Umbilical cord (tissue), 2 donors: Measurements from ENCODE around the gene AP2M1. TPM values are rescaled to one million over a fixed set of nuclear protein-coding genes. Genes with fewer than 3 reads are reported as not detected.
A peak's percentile ranks its signal among the peaks of the same experiment; 100 is the strongest.
"Not testable (repeated sequence)": the region's sequence is repeated elsewhere in the genome, so short reads cannot be mapped to it uniquely, and the experiment has no call there.

Experiments
- DNase-seq: peaks from one replicate; pipeline ENCODE4 v3.0.0-alpha.2; 2015; ENCODE audit warnings: low spot score
- total RNA-seq: library from RNA; depleted of rRNA; stranded (reverse); fragments of >200 nt; gene quantifications from one replicate; pipeline ENCODE4 v1.2.3, GENCODE V29; 2014; ENCODE audit warnings: low replicate concordance; ENCODE audit not compliant: insufficient read depth

AP2M1 gene
- 287 TPM for total RNA-seq

GRCh38 chr3:184174646-184175492 is at the start of gene AP2M1:
TSS of gene AP2M1 (plus strand) at chr3:184174855. CDS start at chr3:184176994, 2,139 bp downstream.
- peak; percentile 100 for DNase-seq

- no peak for DNase-seq
These were observed 48.6 kb upstream of the AP2M1 start for GRCh38 chr3:184126006-184126405.

- no peak for DNase-seq
These were observed 45.6 kb upstream of the AP2M1 start for GRCh38 chr3:184129012-184129411.

GRCh38 chr3:184132945-184133344 is 41.7 kb upstream of the AP2M1 start:
- DNase-seq = no peak

GRCh38 chr3:184133840-184134745 is 40.6 kb upstream of the AP2M1 start:
- peak; percentile 95 for DNase-seq

GRCh38 chr3:184134746-184135148 is 39.9 kb upstream of the AP2M1 start:
- DNase-seq = no peak

- peak; percentile 97 for DNase-seq
These were observed 39.3 kb upstream of the AP2M1 start, which contains the start of gene EIF2B5 for GRCh38 chr3:184135149-184135910. TSS of gene EIF2B5 (plus strand) at chr3:184135358. CDS start at chr3:184135386, 28 bp downstream.

GRCh38 chr3:184135911-184136260 is 38.8 kb upstream of the AP2M1 start:
- DNase-seq = no peak

- no peak for DNase-seq
These were observed 34.2 kb upstream of the AP2M1 start for GRCh38 chr3:184140436-184140835.

GRCh38 chr3:184142199-184142598 is 32.5 kb upstream of the AP2M1 start:
- no peak for DNase-seq

- no peak for DNase-seq
These were observed 31.3 kb upstream of the AP2M1 start for GRCh38 chr3:184143327-184143726.

- DNase-seq = no peak
These were observed 30.1 kb upstream of the AP2M1 start for GRCh38 chr3:184144505-184144904.

- peak; percentile 71 for DNase-seq
These were observed 29.5 kb upstream of the AP2M1 start for GRCh38 chr3:184145111-184145524.

- DNase-seq = no peak
These were observed 28.8 kb upstream of the AP2M1 start for GRCh38 chr3:184145751-184146270.

- DNase-seq = no peak
These were observed 26.6 kb upstream of the AP2M1 start for GRCh38 chr3:184148076-184148475.

- DNase-seq = no peak
These were observed 25.5 kb upstream of the AP2M1 start for GRCh38 chr3:184149123-184149522.

- not testable (repeated sequence) for DNase-seq
These were observed 24.9 kb upstream of the AP2M1 start for GRCh38 chr3:184149770-184150169.

GRCh38 chr3:184154885-184155643 is 19.6 kb upstream of the AP2M1 start, which contains the start of gene DVL3:
TSS of gene DVL3 (plus strand) at chr3:184155377. CDS start at chr3:184155636, 259 bp downstream.
- DNase-seq = peak; percentile 70

- no peak for DNase-seq
These were observed 18.8 kb upstream of the AP2M1 start for GRCh38 chr3:184155644-184156521.
